Chondrocyte (in vitro differentiated cells): ENCODE data around the gene LRTM2. TPM values are rescaled to one million over a fixed set of nuclear protein-coding genes. Genes with fewer than 3 reads are reported as not detected.

Experiments used
- DNase-seq: peaks from one replicate; pipeline ENCODE4 v3.0.0; 2021; ENCODE audit warnings: mixed read lengths, low spot score
- H3K27ac Mint-ChIP-seq: one replicate; pipeline ENCODE4 v1.8.0; 2021; ENCODE audit warnings: mild to moderate bottlenecking, moderate library complexity, mixed read lengths; ENCODE audit not compliant: unreplicated experiment
- H3K27me3 Mint-ChIP-seq: 2 replicates; pipeline ENCODE4 v1.8.0; 2021; ENCODE audit warnings: low read depth, mixed read lengths
- H3K36me3 Mint-ChIP-seq: 2 replicates; pipeline ENCODE4 v1.8.0; 2021; ENCODE audit warnings: low read depth, mixed read lengths
- H3K4me1 Mint-ChIP-seq: 2 replicates; pipeline ENCODE4 v1.8.0; 2021; ENCODE audit warnings: low read depth, mild to moderate bottlenecking, mixed read lengths
- H3K4me3 Mint-ChIP-seq: one replicate; pipeline ENCODE4 v1.8.0; 2021; ENCODE audit warnings: mild to moderate bottlenecking, moderate library complexity, mixed read lengths; ENCODE audit not compliant: unreplicated experiment
- H3K9me3 Mint-ChIP-seq: 2 replicates; pipeline ENCODE4 v1.8.0; 2021; ENCODE audit warnings: low read depth, mixed read lengths
- CTCF ChIP-seq: fragments of 200-600 bp; sonication (generic); IDR thresholded peaks from 2 replicates; pipeline ENCODE4 v1.5.0; 2021; ENCODE audit warnings: antibody characterized with exemption, mild to moderate bottlenecking, moderate library complexity
- total RNA-seq: library from RNA; stranded (reverse); gene quantifications from 3 replicates; pipeline ENCODE4 v1.2.1, GENCODE V29; 2021

LRTM2 gene
- total RNA-seq, 1 donor from 2014 or later, result not detected

- no peak for TF ChIP-seq CTCF
- H3K4me1 Mint-ChIP-seq, result peaks cover 7% of the 10 kb centered on the region
- no peaks in the 10 kb centered on the region for H3K36me3 Mint-ChIP-seq
- peaks cover 36% of the 10 kb centered on the region for H3K27me3 Mint-ChIP-seq
- no peak overlapping the region for H3K4me3 Mint-ChIP-seq
- DNase-seq, result no peak
- no peak overlapping the region for H3K27ac Mint-ChIP-seq
- H3K9me3 Mint-ChIP-seq, result no peaks in the 10 kb centered on the region
Measured at GRCh38 chr12:1823237-1823636, 2.9 kb downstream of the LRTM2 start.

GRCh38 chr12:1825382-1826102 lies 5.2 kb downstream of the LRTM2 start:
- H3K27me3 Mint-ChIP-seq, result peaks cover 30% of the 10 kb centered on the region
- H3K4me1 Mint-ChIP-seq, result peaks cover 1% of the 10 kb centered on the region
- DNase-seq, result no peak
- H3K27ac Mint-ChIP-seq, result no peak overlapping the region
- no peak for TF ChIP-seq CTCF
- H3K9me3 Mint-ChIP-seq, result no peaks in the 10 kb centered on the region
- no peaks in the 10 kb centered on the region for H3K36me3 Mint-ChIP-seq
- H3K4me3 Mint-ChIP-seq, result no peak overlapping the region

GRCh38 chr12:1826401-1826800 lies 6.0 kb downstream of the LRTM2 start:
- Mint-ChIP-seq H3K4me1 (peaks cover 5% of the 10 kb centered on the region), H3K4me3 (no peak overlapping the region), H3K27ac (no peak overlapping the region), H3K27me3 (peaks cover 27% of the 10 kb centered on the region), H3K36me3 (no peaks in the 10 kb centered on the region), H3K9me3 (no peaks in the 10 kb centered on the region)
- TF ChIP-seq CTCF, result no peak
- DNase-seq, result no peak

DNA sequence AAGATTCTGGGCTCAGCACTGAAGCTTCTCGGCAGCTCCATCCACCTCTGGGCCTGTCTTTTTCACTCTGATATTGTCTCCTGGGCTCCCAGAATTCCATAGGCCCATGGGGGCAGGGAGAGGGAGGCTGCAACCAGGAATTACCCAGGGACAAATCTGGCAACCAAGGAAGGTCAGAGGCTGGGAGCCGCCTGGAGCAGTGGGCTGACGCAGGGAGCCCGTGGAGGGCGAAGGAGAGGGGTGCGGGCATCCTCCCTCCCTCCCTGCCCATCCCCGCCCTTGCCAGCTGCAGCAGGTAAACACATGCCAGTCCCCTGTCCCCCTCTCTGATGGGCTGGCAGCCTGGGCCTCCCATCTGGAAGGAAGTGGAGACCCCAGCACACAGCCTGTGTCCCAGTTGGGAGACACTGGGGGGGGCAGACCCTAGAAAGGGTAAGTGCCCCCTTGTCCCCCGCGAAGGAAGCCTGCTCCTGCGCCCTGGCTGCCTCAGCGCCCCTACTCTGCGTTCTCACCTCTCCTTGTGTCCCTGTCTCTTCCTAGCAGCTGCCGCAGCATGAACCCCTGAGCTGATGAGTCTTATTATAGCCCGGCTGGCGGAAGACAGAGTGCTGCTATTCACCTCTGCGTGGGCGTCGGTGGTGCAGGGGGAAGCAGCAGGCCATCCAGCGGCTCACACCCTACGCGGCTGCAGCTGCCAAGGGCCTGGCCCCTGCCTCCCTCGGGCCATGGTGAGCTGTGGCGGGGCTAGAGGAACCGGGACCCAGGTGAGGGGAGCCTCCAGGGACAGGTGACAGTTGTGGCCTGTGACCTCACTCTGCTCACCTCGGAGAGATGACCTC lies 6.7 kb downstream of the LRTM2 start:
- Mint-ChIP-seq H3K4me1 (peaks cover 5% of the 10 kb centered on the region), H3K36me3 (no peaks in the 10 kb centered on the region), H3K9me3 (no peaks in the 10 kb centered on the region), H3K27ac (no peak overlapping the region), H3K4me3 (no peak overlapping the region), H3K27me3 (peaks cover 26% of the 10 kb centered on the region)
- TF ChIP-seq CTCF, result no peak
- no peak for DNase-seq

GRCh38 chr12:1827826-1828805 lies 7.8 kb downstream of the LRTM2 start:
- Mint-ChIP-seq H3K4me1 (peaks cover 5% of the 10 kb centered on the region), H3K9me3 (no peaks in the 10 kb centered on the region), H3K36me3 (no peaks in the 10 kb centered on the region), H3K27me3 (peaks cover 24% of the 10 kb centered on the region), H3K27ac (no peak overlapping the region), H3K4me3 (no peak overlapping the region)
- peak; percentile 60 for DNase-seq
- TF ChIP-seq CTCF, result no peak
